Suprapubic skin (tissue), 4 donors: ENCODE measurements around the gene BEST4. TPM values are rescaled to one million over a fixed set of nuclear protein-coding genes. Genes with fewer than 3 reads are reported as not detected.
"Not testable (repeated sequence)": the region's sequence is repeated elsewhere in the genome, so short reads cannot be mapped to it uniquely, and the experiment has no call there.

Source experiments
- DNase-seq, 2 donors: peaks; one replicate each; pipeline ENCODE4 v3.0.0-alpha.2; 2019; ENCODE audit warnings: low spot score in 2 of 2
- H3K27ac ChIP-seq: fragments of 200-600 bp; sonication (generic); one replicate; pipeline ENCODE4 v1.5.1; 2019
- H3K27me3 ChIP-seq: fragments of 200-600 bp; sonication (generic); one replicate; pipeline ENCODE4 v1.5.1; 2019
- H3K36me3 ChIP-seq: fragments of 200-600 bp; sonication (generic); one replicate; pipeline ENCODE4 v1.5.1; 2019
- H3K4me1 ChIP-seq: fragments of 200-600 bp; sonication (generic); one replicate; pipeline ENCODE4 v1.5.1; 2019
- H3K4me3 ChIP-seq: fragments of 200-600 bp; sonication (generic); one replicate; pipeline ENCODE4 v1.5.1; 2019; ENCODE audit warnings: mild to moderate bottlenecking
- H3K9me3 ChIP-seq: fragments of 200-600 bp; sonication (generic); one replicate; pipeline ENCODE4 v1.5.1; 2019
- EP300 ChIP-seq: sonication (generic); formaldehyde crosslinking; IDR thresholded peaks from one replicate; pipeline ENCODE4 v1.6.1; 2017; ENCODE audit warnings: antibody characterized with exemption
- POLR2A ChIP-seq, 2 donors: fragments of 450-650 bp; IDR thresholded peaks; one replicate each; pipeline ENCODE4 v1.6.1; 2017; ENCODE audit warnings: antibody characterized with exemption in 2 of 2, mild to moderate bottlenecking in 2 of 2, moderate library complexity in 2 of 2
- POLR2AphosphoS5 ChIP-seq, 3 donors: sonication (generic); formaldehyde crosslinking; IDR thresholded peaks; one replicate each; pipeline ENCODE4 v1.6.1; 2017; ENCODE audit warnings: antibody characterized with exemption in 3 of 3
- WGBS: methylation state at CpG from one replicate; pipeline ENCODE4 v1.1.5; 2018; 5-methylcytosine and 5-hydroxymethylcytosine counted together
- total RNA-seq, 4 donors: library from RNA; depleted of rRNA; stranded (reverse); fragments of >200 nt; gene quantifications; one replicate each; pipeline ENCODE4 v1.1.0, GENCODE V29; 2016
- TF ChIP-seq, protein P1 (sequence below), 2 donors: fragments of 200-600 bp in 1 of 2; fragments of 450-650 bp in 1 of 2; sonication (generic) in 1 of 2; IDR thresholded peaks; one replicate each; pipeline ENCODE4 v1.5.1; 2016 to 2019; ENCODE audit warnings: antibody characterized with exemption in 2 of 2, mild to moderate bottlenecking in 1 of 2, moderate library complexity in 1 of 2

The BEST4 gene
- total RNA-seq, 4 donors from 2014 or later: 0.30 to 0.72 (median 0.30) TPM; not detected in 1

GRCh38 chr1:44757420-44757819 lies 30.6 kb downstream of the BEST4 start:
- TF ChIP-seq, protein P1, sequence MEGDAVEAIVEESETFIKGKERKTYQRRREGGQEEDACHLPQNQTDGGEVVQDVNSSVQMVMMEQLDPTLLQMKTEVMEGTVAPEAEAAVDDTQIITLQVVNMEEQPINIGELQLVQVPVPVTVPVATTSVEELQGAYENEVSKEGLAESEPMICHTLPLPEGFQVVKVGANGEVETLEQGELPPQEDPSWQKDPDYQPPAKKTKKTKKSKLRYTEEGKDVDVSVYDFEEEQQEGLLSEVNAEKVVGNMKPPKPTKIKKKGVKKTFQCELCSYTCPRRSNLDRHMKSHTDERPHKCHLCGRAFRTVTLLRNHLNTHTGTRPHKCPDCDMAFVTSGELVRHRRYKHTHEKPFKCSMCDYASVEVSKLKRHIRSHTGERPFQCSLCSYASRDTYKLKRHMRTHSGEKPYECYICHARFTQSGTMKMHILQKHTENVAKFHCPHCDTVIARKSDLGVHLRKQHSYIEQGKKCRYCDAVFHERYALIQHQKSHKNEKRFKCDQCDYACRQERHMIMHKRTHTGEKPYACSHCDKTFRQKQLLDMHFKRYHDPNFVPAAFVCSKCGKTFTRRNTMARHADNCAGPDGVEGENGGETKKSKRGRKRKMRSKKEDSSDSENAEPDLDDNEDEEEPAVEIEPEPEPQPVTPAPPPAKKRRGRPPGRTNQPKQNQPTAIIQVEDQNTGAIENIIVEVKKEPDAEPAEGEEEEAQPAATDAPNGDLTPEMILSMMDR (IDR thresholded peaks at IDR 0.05): no peak
- TF ChIP-seq POLR2A (IDR thresholded peaks at IDR 0.05) (no peak), EP300 (no peak), POLR2AphosphoS5 (IDR thresholded peaks at IDR 0.05) (no peak)
- Histone ChIP-seq H3K4me3 (no peak overlapping the region), H3K27me3 (no peaks in the 10 kb centered on the region), H3K9me3 (no peaks in the 10 kb centered on the region), H3K27ac (no peak overlapping the region), H3K36me3 (no peaks in the 10 kb centered on the region), H3K4me1 (no peaks in the 10 kb centered on the region)
- no peak for DNase-seq
- WGBS: 95% methylated on average over 2 of the region's 2 CpGs

- WGBS: 92% methylated on average over 3 of the region's 3 CpGs
- TF ChIP-seq POLR2A (IDR thresholded peaks at IDR 0.05) (no peak), POLR2AphosphoS5 (IDR thresholded peaks at IDR 0.05) (no peak), EP300 (no peak)
- TF ChIP-seq, protein P1 (IDR thresholded peaks at IDR 0.05): no peak
- Histone ChIP-seq H3K27ac (no peak overlapping the region), H3K36me3 (no peaks in the 10 kb centered on the region), H3K4me3 (no peak overlapping the region), H3K27me3 (no peaks in the 10 kb centered on the region), H3K9me3 (no peaks in the 10 kb centered on the region), H3K4me1 (no peaks in the 10 kb centered on the region)
- DNase-seq: no peak
These were observed 40.1 kb downstream of the BEST4 start for GRCh38 chr1:44747878-44748277.

DNA sequence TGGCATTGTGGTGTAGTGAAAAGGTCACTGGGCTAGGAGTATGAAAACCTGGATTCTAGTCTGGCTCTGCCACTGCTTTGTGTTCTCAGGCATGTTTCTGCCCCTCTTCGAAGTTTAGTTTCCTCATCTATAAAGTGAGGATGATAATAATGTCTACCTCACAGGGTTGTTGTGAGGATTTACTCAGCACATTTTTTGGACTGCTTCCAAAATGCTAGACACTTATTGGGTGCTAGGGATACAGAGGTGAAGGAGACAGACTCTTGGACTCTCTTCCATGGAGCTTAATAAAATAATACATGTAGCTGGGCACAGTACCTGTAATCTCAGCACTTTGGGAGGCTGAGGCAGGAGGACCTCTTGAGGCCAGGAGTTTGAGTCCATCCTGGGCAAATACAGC lies 44.8 kb downstream of the BEST4 start:
- H3K4me1 ChIP-seq: peaks cover 8% of the 10 kb centered on the region
- no peaks in the 10 kb centered on the region for H3K27me3 ChIP-seq
- no peaks in the 10 kb centered on the region for H3K36me3 ChIP-seq
- 78% methylated on average over 1 of the region's 1 CpG for WGBS
- H3K27ac ChIP-seq: no peak overlapping the region
- DNase-seq: no peak
- H3K4me3 ChIP-seq: no peak overlapping the region
- no peaks in the 10 kb centered on the region for H3K9me3 ChIP-seq
- no peak for TF ChIP-seq EP300
- TF ChIP-seq POLR2AphosphoS5 (IDR thresholded peaks at IDR 0.05): no peak
- TF ChIP-seq POLR2A (IDR thresholded peaks at IDR 0.05): no peak
- TF ChIP-seq, protein P1 (IDR thresholded peaks at IDR 0.05): no peak

DNA sequence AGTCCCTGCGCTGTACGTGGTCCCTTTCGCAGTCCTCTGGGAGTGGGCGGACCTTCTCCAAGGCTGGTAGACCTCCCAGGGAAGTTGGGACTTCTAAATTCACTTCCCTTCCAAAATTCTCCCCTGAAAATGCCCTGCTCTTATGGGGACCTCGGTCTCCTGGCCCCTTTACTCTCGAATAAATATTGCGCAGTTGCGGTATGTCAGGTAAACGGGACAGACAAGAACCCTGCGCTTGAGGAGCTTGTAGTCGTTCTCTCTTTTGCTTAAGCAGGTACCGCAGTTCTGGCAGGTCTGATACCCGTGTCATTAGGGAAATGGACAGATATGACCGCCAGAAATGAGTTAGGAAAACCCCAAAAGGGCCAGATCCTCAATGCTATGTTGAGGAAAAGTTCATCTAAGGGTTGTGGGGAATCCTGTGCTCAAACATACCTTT lies 47.8 kb downstream of the BEST4 start:
- DNase-seq: no peak
- H3K27ac ChIP-seq: no peak overlapping the region
- H3K27me3 ChIP-seq: no peaks in the 10 kb centered on the region
- peaks cover 8% of the 10 kb centered on the region for H3K4me1 ChIP-seq
- H3K4me3 ChIP-seq: peak overlapping the region; percentile 62
- no peaks in the 10 kb centered on the region for H3K36me3 ChIP-seq
- TF ChIP-seq, protein P1 (IDR thresholded peaks at IDR 0.05): no peak
- TF ChIP-seq EP300 (no peak), POLR2A (IDR thresholded peaks at IDR 0.05) (no peak)
- WGBS: 8% methylated on average over 14 of the region's 14 CpGs
- no peaks in the 10 kb centered on the region for H3K9me3 ChIP-seq

- WGBS: 1% methylated on average over 53 of the region's 57 CpGs
- DNase-seq: peak; percentile 97 to 98
- peaks cover 8% of the 10 kb centered on the region for H3K4me1 ChIP-seq
These were observed 48.4 kb downstream of the BEST4 start, which contains the start of gene KIF2C for GRCh38 chr1:44739307-44740178. KIF2C (plus strand) TSS chr1:44739837; CDS start chr1:44739933, 96 bp downstream.

GRCh38 chr1:44738953-44739306 lies 49.0 kb downstream of the BEST4 start:
- Histone ChIP-seq H3K4me3 (peak overlapping the region; percentile 62), H3K27ac (peak overlapping the region; percentile 87)
- H3K36me3 ChIP-seq, DNase-seq, H3K4me1 ChIP-seq, H3K9me3 ChIP-seq, H3K27me3 ChIP-seq: not testable (repeated sequence)
- 40% methylated on average over 1 of the region's 1 CpG for WGBS

More at GRCh38 chr1:44739307-44740178, 48.4 kb downstream of the BEST4 start, which contains the start of gene KIF2C:
- Histone ChIP-seq H3K4me3 (peak within 1 kb of the TSS; percentile 62), H3K9me3 (no peaks in the 10 kb centered on the region), H3K36me3 (no peaks in the 10 kb centered on the region), H3K27me3 (no peaks in the 10 kb centered on the region), H3K27ac (peak within 1 kb of the TSS; percentile 87)
- TF ChIP-seq, protein P1 (IDR thresholded peaks at IDR 0.05): no peak
- peak; percentile 28 to 68 (median 30) for TF ChIP-seq POLR2AphosphoS5 (IDR thresholded peaks at IDR 0.05)
- peak in 1 of 2 donors; percentile 71 for TF ChIP-seq POLR2A (IDR thresholded peaks at IDR 0.05)
- TF ChIP-seq EP300: no peak
